Ovary (tissue), 9 donors: Measurements from ENCODE around the gene MAGEA1. TPM values are rescaled to one million over a fixed set of nuclear protein-coding genes. Genes with fewer than 3 reads are reported as not detected.

Experiments used
- DNase-seq, 5 donors: peaks; one replicate each; pipeline ENCODE4 v3.0.0-alpha.2; 2019 to 2020
- H3K27ac ChIP-seq, 2 donors: fragments of 200-600 bp; one replicate each; pipeline versions ENCODE4 v1.5.1 to v1.8.0; 2019 to 2022
- H3K27me3 ChIP-seq: fragments of 200-600 bp; one replicate; pipeline ENCODE4 v1.8.0; 2022
- H3K36me3 ChIP-seq: fragments of 200-600 bp; sonication (generic); one replicate; pipeline ENCODE4 v1.5.1; 2019
- H3K4me1 ChIP-seq: one replicate; pipeline ENCODE4 v1.8.1; 2013; ENCODE audit warnings: mild to moderate bottlenecking, moderate library complexity; ENCODE audit not compliant: insufficient read depth
- H3K4me3 ChIP-seq: fragments of 200-600 bp; sonication (generic); one replicate; pipeline ENCODE4 v1.5.1; 2017
- H3K9me3 ChIP-seq, 2 donors: fragments of 200-600 bp in 1 of 2; sonication (generic) in 1 of 2; one replicate each; pipeline versions ENCODE4 v1.5.1 to v1.8.1; 2013 to 2019; ENCODE audit warnings: mild to moderate bottlenecking in 1 of 2, moderate library complexity in 1 of 2
- CTCF ChIP-seq, 3 donors: fragments of 450-650 bp in 2 of 3; fragments of 200-600 bp in 1 of 3; IDR thresholded peaks; one replicate each; pipeline versions ENCODE4 v1.5.1 to v1.8.0; 2016 to 2022; ENCODE audit warnings: antibody characterized with exemption in 3 of 3, mild to moderate bottlenecking in 1 of 3
- EP300 ChIP-seq: sonication (generic); formaldehyde crosslinking; IDR thresholded peaks from one replicate; pipeline ENCODE4 v1.6.1; 2017; ENCODE audit warnings: antibody characterized with exemption
- POLR2A ChIP-seq: fragments of 450-650 bp; IDR thresholded peaks from one replicate; pipeline ENCODE4 v1.6.1; 2017; ENCODE audit warnings: antibody characterized with exemption, mild to moderate bottlenecking, moderate library complexity
- WGBS, 3 donors: extraction: QIAGEN DNeasy Blood & Tissue Kit in 1 of 3; methylation state at CpG; one replicate each; pipeline versions ENCODE4 v1.1.5 to v1.1.7; 2013 to 2017; 5-methylcytosine and 5-hydroxymethylcytosine counted together
- intact Hi-C, 4 donors: fragments of 100-400 bp; cut with DNase I; formaldehyde crosslinking; loops; one replicate each; pipeline versions ENCODE4 v1.11.0 to v1.15.1; 2022 to 2023
- polyA plus RNA-seq, 2 donors: library from polyadenylated mRNA; stranded (reverse); fragments of 200-250 nt in 1 of 2; fragments of 350-450 nt in 1 of 2; fragmentation: Illumina TruSeq in 1 of 2; extraction: RNeasy Lipid Tissue Mini Kit (QIAGEN cat#74804) in 1 of 2; gene quantifications; one replicate each; pipeline ENCODE4 v1.2.3, GENCODE V29; 2013 to 2014
- total RNA-seq, 7 donors: library from RNA; depleted of rRNA in 2 of 7; stranded (reverse); fragments of >200 nt in 2 of 7; fragmentation: NEBNext Ultra II Directional in 3 of 7; extraction: Animal tissue kit (Norgen Biotek cat#: 25700) in 3 of 7; gene quantifications; one replicate each; pipeline versions ENCODE4 v1.1.0 to v1.2.4, GENCODE V29; 2016 to 2023
- donor health status: DM: no; HTN: no; CAD: no; lungs with moderate emphysema.
- donor health status: DM: no; HTN: no; CAD: no.
- donor health status: Bipolar disorder and iron deficiency.
- donor health status: DM: yes; HTN: yes; CAD: no.
- donor health status: DM: no; HTN: no; CAD: no.
- donor health status: DM: yes; HTN: yes; CAD: no.

MAGEA1 gene
- total and polyA plus RNA-seq, 9 donors: not detected

GRCh38 chrX:153216926-153217325 lies 37.8 kb downstream of the MAGEA1 start:
- Histone ChIP-seq H3K4me1 (no peaks in the 10 kb centered on the region), H3K27ac (no peak overlapping the region), H3K4me3 (no peak overlapping the region), H3K9me3 (no peaks in the 10 kb centered on the region), H3K36me3 (no peaks in the 10 kb centered on the region), H3K27me3 (no peaks in the 10 kb centered on the region)
- intact Hi-C loops: no loop called here
- 71 to 79% (median 78%) methylated on average over 1 of the region's 1 CpG for WGBS, 3 donors
- no peak for DNase-seq
- TF ChIP-seq CTCF (IDR thresholded peaks at IDR 0.05): no peak
- no peak for TF ChIP-seq EP300
- no peak for TF ChIP-seq POLR2A

GRCh38 chrX:153225438-153226098 lies 46.5 kb downstream of the MAGEA1 start:
- H3K4me1 ChIP-seq: no peaks in the 10 kb centered on the region

GRCh38 chrX:153226344-153227185 lies 47.5 kb downstream of the MAGEA1 start:
- Histone ChIP-seq H3K27ac (no peak overlapping the region), H3K36me3 (no peaks in the 10 kb centered on the region), H3K4me1 (no peaks in the 10 kb centered on the region), H3K9me3 (no peaks in the 10 kb centered on the region), H3K27me3 (no peaks in the 10 kb centered on the region), H3K4me3 (no peak overlapping the region)
- TF ChIP-seq EP300 (no peak), CTCF (IDR thresholded peaks at IDR 0.05) (no peak), POLR2A (no peak)
- 28 to 38% (median 34%) methylated on average over 16 of the region's 16 CpGs for WGBS, 3 donors
- peak; percentile 16 to 44 (median 39) for DNase-seq
- intact Hi-C loops: no loop called here

More at GRCh38 chrX:153225438-153226098, 46.5 kb downstream of the MAGEA1 start:
- WGBS, 3 donors: 75 to 77% (median 75%) methylated on average over 8 of the region's 8 CpGs
- Histone ChIP-seq H3K27me3 (no peaks in the 10 kb centered on the region), H3K36me3 (no peaks in the 10 kb centered on the region), H3K27ac (no peak overlapping the region), H3K4me3 (no peak overlapping the region), H3K9me3 (no peaks in the 10 kb centered on the region)
- intact Hi-C loops: no loop called here
- TF ChIP-seq CTCF (IDR thresholded peaks at IDR 0.05) (no peak), EP300 (no peak), POLR2A (no peak)
- DNase-seq: no peak

Other genes with a start within 250 kb of the MAGEA1 start
- not detected for gene PNMA5, start 185.2 kb upstream of the MAGEA1 start, total RNA-seq
- under 1 TPM in 1 of 2 donors, not detected in 1; 0.02 TPM for gene PNMA5, start 185.2 kb upstream of the MAGEA1 start, polyA plus RNA-seq
- 1 to 10 TPM in 3 of 7 donors, under 1 TPM in 3, not detected in 1; 0.61 to 4.3 (median 1.3) TPM for gene PNMA3, start 122.8 kb upstream of the MAGEA1 start, total RNA-seq
- gene PNMA3, start 122.8 kb upstream of the MAGEA1 start, polyA plus RNA-seq: under 1 TPM; 0.39 to 0.63 TPM
- 10 to 100 TPM in 2 of 7 donors, 1 to 10 TPM in 5; 2.4 to 12.0 (median 6.7) TPM for gene PNMA6A, start 106.8 kb upstream of the MAGEA1 start, total RNA-seq
- 1 to 10 TPM in 1 of 2 donors, under 1 TPM in 1; 0.80 to 4.3 TPM for gene PNMA6A, start 106.8 kb upstream of the MAGEA1 start, polyA plus RNA-seq
- not detected for gene PNMA6F, start 142.5 kb downstream of the MAGEA1 start, total RNA-seq
- under 1 TPM in 1 of 2 donors, not detected in 1; 0.04 TPM for gene PNMA6F, start 142.5 kb downstream of the MAGEA1 start, polyA plus RNA-seq
- 10 to 100 TPM; 27.5 to 75.9 (median 50.1) TPM for gene ZNF275, start 154.9 kb downstream of the MAGEA1 start, total RNA-seq
- 10 to 100 TPM; 42.7 to 49.6 TPM for gene ZNF275, start 154.9 kb downstream of the MAGEA1 start, polyA plus RNA-seq
- gene PNMA6E, start 222.1 kb downstream of the MAGEA1 start, total RNA-seq: 1 to 10 TPM in 5 of 7 donors, under 1 TPM in 2; 0.24 to 3.5 (median 2.5) TPM
- gene PNMA6E, start 222.1 kb downstream of the MAGEA1 start, polyA plus RNA-seq: 1 to 10 TPM in 1 of 2 donors, under 1 TPM in 1; 0.10 to 3.5 TPM
- 1 to 10 TPM; 3.6 to 9.4 (median 4.0) TPM for gene ZFP92, start 232.2 kb downstream of the MAGEA1 start, total RNA-seq
- 1 to 10 TPM; 2.7 to 3.9 TPM for gene ZFP92, start 232.2 kb downstream of the MAGEA1 start, polyA plus RNA-seq